Natural killer cell treated with Interleukin-12 subunit alpha and Interleukin-12 subunit beta and Interleukin-15 and Interleukin-18, amount 100 ng/mL, for 72 hours (primary cell): ENCODE data around the gene DERA. TPM values are rescaled to one million over a fixed set of nuclear protein-coding genes. Genes with fewer than 3 reads are reported as not detected.
"Not testable (repeated sequence)": the region's sequence is repeated elsewhere in the genome, so short reads cannot be mapped to it uniquely, and the experiment has no call there.

Source experiments
- ATAC-seq, 2 donors: fragments of 150-1000 bp; cut with Tn5 transposase in 1 of 2; sonication (Bioruptor Pico), chemical (Tn5 transposase) in 1 of 2; 2 replicates each; pipeline ENCODE4 v1.10.0; 2021
- DNase-seq: peaks from one replicate; pipeline ENCODE4 v3.0.0; 2022; ENCODE audit warnings: low spot score
- H3K27ac Mint-ChIP-seq, 2 donors: 1 replicate in 1 of 2; 2 replicates in 1 of 2; pipeline ENCODE4 v1.8.0; 2022; ENCODE audit warnings: mixed read lengths in 2 of 2, mild to moderate bottlenecking in 1 of 2, moderate library complexity in 1 of 2
- H3K27me3 Mint-ChIP-seq, 2 donors: 1 replicate in 1 of 2; 2 replicates in 1 of 2; pipeline ENCODE4 v1.8.0; 2022; ENCODE audit warnings: mixed read lengths in 2 of 2
- H3K36me3 Mint-ChIP-seq: one replicate; pipeline ENCODE4 v1.8.0; 2022; ENCODE audit warnings: mixed read lengths
- H3K4me1 Mint-ChIP-seq, 2 donors: 1 replicate in 1 of 2; 2 replicates in 1 of 2; pipeline ENCODE4 v1.8.0; 2022; ENCODE audit warnings: low read depth in 2 of 2, mixed read lengths in 2 of 2, mild to moderate bottlenecking in 1 of 2
- H3K4me3 Mint-ChIP-seq: one replicate; pipeline ENCODE4 v1.8.0; 2022; ENCODE audit warnings: mixed read lengths
- H3K9me3 Mint-ChIP-seq: 2 replicates; pipeline ENCODE4 v1.8.0; 2022; ENCODE audit warnings: mixed read lengths
- total RNA-seq, 2 donors: library from RNA; stranded (reverse); gene quantifications; one replicate each; pipeline ENCODE4 v1.2.3, GENCODE V29; 2022

DERA gene
- total RNA-seq, 2 donors from 2014 or later: 23.2 to 25.1 TPM

DNA sequence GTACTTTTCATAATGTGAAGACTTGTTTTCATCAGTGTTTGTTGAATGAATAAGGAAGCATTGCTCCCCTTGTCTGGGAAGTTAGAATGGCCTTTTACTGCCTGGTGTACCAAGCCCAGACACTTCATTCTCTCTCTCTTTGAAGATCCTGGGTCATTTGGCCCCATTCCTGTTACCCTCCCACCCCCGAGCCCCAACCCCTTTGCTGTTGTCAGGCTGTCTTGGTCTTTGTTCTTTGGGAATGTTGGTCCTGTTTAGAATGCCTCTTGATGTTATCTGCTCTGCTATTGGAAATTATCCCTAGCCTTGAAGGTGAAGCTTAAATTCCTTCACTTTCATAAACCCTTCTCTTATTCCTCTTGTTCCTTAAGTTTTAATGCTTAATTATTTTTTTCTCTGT lies 13.8 kb downstream of the DERA start:
- H3K4me3 Mint-ChIP-seq: no peak overlapping the region
- peaks cover 4 to 16% of the 10 kb centered on the region in 2 donors for H3K4me1 Mint-ChIP-seq
- DNase-seq: no peak
- H3K27me3 Mint-ChIP-seq: no peaks in the 10 kb centered on the region
- no peaks in the 10 kb centered on the region for H3K9me3 Mint-ChIP-seq
- H3K36me3 Mint-ChIP-seq: peaks cover 4% of the 10 kb centered on the region
- no peak for ATAC-seq
- H3K27ac Mint-ChIP-seq: no peak overlapping the region

GRCh38 chr12:15928346-15928745 lies 17.2 kb downstream of the DERA start:
- ATAC-seq: no peak
- DNase-seq: no peak
- H3K4me1 Mint-ChIP-seq: peaks cover 0 to 13% of the 10 kb centered on the region in 2 donors
- no peak overlapping the region for H3K27ac Mint-ChIP-seq
- H3K4me3 Mint-ChIP-seq: no peak overlapping the region
- peaks cover 4% of the 10 kb centered on the region for H3K36me3 Mint-ChIP-seq
- H3K9me3 Mint-ChIP-seq: no peaks in the 10 kb centered on the region
- no peaks in the 10 kb centered on the region for H3K27me3 Mint-ChIP-seq

DNA sequence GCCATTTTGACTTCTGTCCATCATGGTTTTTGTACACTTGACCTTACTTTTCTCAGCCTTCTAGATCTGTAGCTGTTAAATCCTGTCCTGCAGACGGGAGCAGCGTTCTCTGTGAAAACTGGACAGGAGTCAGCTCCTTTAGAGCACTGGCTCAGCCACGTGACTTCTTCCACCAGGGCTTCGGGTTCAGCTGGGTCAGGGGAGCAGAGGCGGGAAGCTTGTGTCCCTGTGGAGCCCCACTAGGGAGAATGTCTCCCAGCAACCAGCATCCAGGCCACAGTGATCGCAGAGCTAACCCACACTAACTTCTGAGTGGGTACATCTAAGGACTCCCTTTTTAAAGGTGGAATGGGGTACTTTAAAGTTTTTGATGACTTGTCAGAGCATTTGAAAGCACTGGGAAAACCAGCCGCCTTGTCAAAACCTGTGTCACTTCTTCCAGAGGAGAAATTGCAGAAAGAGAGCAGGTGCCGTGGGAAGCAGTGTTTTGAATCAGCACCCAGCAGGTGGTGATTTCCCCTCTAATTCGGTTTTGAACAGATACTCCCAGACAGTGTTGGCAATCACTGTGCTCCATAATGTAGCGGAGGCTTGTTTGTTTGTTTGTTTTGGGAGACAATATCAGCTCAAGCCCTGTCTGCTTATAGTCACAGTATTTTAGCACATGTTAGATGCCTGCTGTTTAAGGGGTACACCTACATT lies 17.9 kb downstream of the DERA start:
- H3K27ac Mint-ChIP-seq: no peak overlapping the region
- H3K27me3 Mint-ChIP-seq: no peaks in the 10 kb centered on the region
- H3K9me3 Mint-ChIP-seq: no peaks in the 10 kb centered on the region
- peaks cover 4% of the 10 kb centered on the region for H3K36me3 Mint-ChIP-seq
- ATAC-seq (no peak), DNase-seq (no peak)
- no peak overlapping the region for H3K4me3 Mint-ChIP-seq
- H3K4me1 Mint-ChIP-seq: peaks cover 0 to 13% of the 10 kb centered on the region in 2 donors

DNA sequence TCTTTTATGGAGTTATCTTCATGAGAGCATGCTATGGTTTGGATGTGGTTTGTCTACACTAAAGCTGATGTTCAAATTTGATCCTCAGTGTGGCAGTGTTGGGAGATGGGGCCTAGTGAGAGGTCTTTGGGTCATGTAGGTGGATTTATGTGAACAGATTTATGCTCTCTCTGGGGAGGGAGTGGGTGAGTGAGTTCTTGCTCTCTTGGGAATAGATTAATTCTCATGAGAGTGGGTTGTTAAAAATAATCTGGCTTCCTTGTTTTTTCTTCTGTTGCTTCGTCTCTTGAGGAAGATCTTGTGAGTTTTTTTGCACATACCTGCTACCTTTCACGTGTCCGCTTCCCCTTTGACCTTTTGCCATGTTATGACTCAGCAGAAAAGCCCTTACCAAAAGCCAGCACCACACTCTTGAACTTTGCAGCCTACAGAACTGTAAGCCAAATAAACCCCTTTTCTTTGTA lies 20.5 kb downstream of the DERA start:
- no peaks in the 10 kb centered on the region for H3K27me3 Mint-ChIP-seq
- peaks cover 1 to 6% of the 10 kb centered on the region in 2 donors for H3K4me1 Mint-ChIP-seq
- DNase-seq (no peak), ATAC-seq (no peak)
- H3K27ac Mint-ChIP-seq: no peak overlapping the region
- peaks cover 4% of the 10 kb centered on the region for H3K36me3 Mint-ChIP-seq
- no peak overlapping the region for H3K4me3 Mint-ChIP-seq
- H3K9me3 Mint-ChIP-seq: no peaks in the 10 kb centered on the region

DNA sequence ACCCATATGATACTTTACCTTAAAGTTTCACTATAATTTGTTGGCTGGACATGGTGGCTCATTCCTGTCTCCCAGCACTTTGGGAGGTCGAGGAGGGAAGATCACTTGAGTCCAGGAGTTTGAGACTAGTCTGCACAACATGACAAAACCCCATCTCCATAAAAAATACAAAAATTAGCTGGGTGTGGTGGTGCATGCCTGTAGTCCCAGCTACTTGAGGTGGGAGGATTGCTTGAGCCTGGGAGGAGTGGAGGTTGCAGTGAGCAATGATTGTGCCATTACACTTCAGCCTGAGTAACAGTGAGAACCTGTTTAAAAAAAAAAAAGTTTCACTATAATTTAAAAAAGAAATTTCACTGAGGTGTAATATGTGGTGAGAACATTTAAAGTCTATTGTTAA lies 21.2 kb downstream of the DERA start:
- no peak for ATAC-seq
- H3K27me3 Mint-ChIP-seq: no peaks in the 10 kb centered on the region
- H3K4me3 Mint-ChIP-seq: no peak overlapping the region
- peaks cover 4% of the 10 kb centered on the region for H3K36me3 Mint-ChIP-seq
- H3K9me3 Mint-ChIP-seq: no peaks in the 10 kb centered on the region
- H3K4me1 Mint-ChIP-seq: peaks cover 8 to 13% of the 10 kb centered on the region in 2 donors
- DNase-seq: no peak
- no peak overlapping the region for H3K27ac Mint-ChIP-seq

- Mint-ChIP-seq H3K27ac (no peak overlapping the region), H3K36me3 (peaks cover 4% of the 10 kb centered on the region), H3K9me3 (no peaks in the 10 kb centered on the region), H3K27me3 (no peaks in the 10 kb centered on the region), H3K4me1 (peaks cover 13 to 20% of the 10 kb centered on the region in 2 donors), H3K4me3 (no peak overlapping the region)
- no peak for ATAC-seq
- no peak for DNase-seq
Measured at GRCh38 chr12:15932971-15933370, 21.8 kb downstream of the DERA start.

DNA sequence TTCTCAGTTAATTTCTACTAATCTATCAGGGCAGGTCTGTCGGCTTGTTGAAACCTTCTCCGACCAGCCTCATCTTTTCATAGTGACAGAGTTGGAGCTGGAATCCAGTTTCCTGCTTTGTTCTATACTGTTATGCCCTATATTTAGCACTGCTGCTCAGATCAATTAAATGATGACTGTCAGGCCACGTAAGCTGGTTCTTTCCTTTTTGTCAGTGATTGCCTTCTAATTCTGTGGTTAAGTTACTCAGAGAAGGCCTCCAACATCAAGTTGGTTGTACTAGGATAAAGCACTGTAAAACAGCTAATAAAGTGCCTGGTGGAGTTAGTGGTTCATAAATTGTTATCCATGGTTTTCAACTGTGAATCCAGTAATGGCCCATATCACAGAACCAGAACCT lies 22.6 kb downstream of the DERA start:
- Mint-ChIP-seq H3K9me3 (no peaks in the 10 kb centered on the region), H3K36me3 (peaks cover 6% of the 10 kb centered on the region), H3K27me3 (no peaks in the 10 kb centered on the region), H3K27ac (no peak overlapping the region), H3K4me1 (peaks cover 13 to 20% of the 10 kb centered on the region in 2 donors), H3K4me3 (no peak overlapping the region)
- ATAC-seq (no peak), DNase-seq (no peak)

GRCh38 chr12:15936751-15937150 lies 25.6 kb downstream of the DERA start:
- H3K4me1 Mint-ChIP-seq: peaks cover 17 to 24% of the 10 kb centered on the region in 2 donors
- peaks cover 16% of the 10 kb centered on the region for H3K36me3 Mint-ChIP-seq
- H3K9me3 Mint-ChIP-seq: peaks cover 8% of the 10 kb centered on the region
- DNase-seq (no peak), ATAC-seq (no peak)
- H3K4me3 Mint-ChIP-seq: no peak overlapping the region
- H3K27me3 Mint-ChIP-seq: no peaks in the 10 kb centered on the region
- H3K27ac Mint-ChIP-seq: no peak overlapping the region

GRCh38 chr12:15937902-15938301 lies 26.8 kb downstream of the DERA start:
- DNase-seq (no peak), ATAC-seq (no peak)
- Mint-ChIP-seq H3K4me1 (peaks cover 23 to 32% of the 10 kb centered on the region in 2 donors), H3K9me3 (peaks cover 8% of the 10 kb centered on the region), H3K27me3 (no peaks in the 10 kb centered on the region), H3K4me3 (no peak overlapping the region), H3K27ac (no peak overlapping the region), H3K36me3 (peaks cover 23% of the 10 kb centered on the region)

DNA sequence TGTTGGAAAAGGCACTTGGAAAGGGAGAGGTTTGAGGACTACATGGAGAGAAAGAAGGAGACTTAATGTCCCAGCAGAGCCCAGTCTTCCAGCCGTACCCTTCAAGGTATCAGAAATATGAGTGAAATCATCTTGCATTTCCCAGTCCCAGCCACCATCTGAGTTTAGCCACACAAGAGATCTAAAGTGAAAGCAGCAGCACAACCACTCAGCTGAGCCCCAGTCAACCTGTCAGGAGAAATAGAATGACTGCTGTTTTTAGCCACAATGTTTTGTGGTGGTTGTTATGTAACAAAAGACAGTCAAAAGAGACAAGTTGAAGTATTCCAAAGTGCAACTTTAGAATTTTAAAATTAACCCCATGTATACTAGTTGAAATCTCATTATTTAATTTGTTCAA lies 28.0 kb downstream of the DERA start:
- peaks cover 8% of the 10 kb centered on the region for H3K9me3 Mint-ChIP-seq
- no peak for ATAC-seq
- H3K4me3 Mint-ChIP-seq: no peak overlapping the region
- H3K4me1 Mint-ChIP-seq: peaks cover 25 to 35% of the 10 kb centered on the region in 2 donors
- DNase-seq: no peak
- H3K36me3 Mint-ChIP-seq: peaks cover 22% of the 10 kb centered on the region
- no peaks in the 10 kb centered on the region for H3K27me3 Mint-ChIP-seq
- no peak overlapping the region for H3K27ac Mint-ChIP-seq

DNA sequence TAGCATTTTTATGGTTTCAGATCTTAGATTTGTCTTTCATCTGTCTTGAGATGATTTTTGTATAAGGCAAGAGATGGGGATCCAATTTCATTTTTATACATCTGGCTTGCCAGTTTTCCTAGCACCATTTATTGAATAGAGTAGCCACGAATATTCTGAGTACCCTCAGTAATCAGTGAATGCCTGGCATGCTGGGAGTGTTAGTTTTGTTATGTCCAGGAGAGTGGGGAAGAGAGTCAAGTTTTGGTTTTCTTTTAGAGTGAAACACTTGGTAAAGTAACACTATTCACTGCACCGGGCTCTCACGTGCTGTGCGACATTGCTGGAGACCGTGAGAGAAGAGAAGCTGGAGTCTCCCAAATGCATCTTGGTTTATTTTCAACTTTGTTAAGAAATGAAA lies 31.3 kb downstream of the DERA start:
- Mint-ChIP-seq H3K27ac (no peak overlapping the region), H3K27me3 (no peaks in the 10 kb centered on the region), H3K4me3 (no peak overlapping the region), H3K9me3 (peaks cover 8% of the 10 kb centered on the region), H3K36me3 (peaks cover 29% of the 10 kb centered on the region), H3K4me1 (peaks cover 32 to 44% of the 10 kb centered on the region in 2 donors)
- no peak for ATAC-seq
- no peak for DNase-seq

- DNase-seq, H3K4me3 Mint-ChIP-seq, H3K27ac Mint-ChIP-seq, ATAC-seq, H3K27me3 Mint-ChIP-seq: not testable (repeated sequence)
- H3K4me1 Mint-ChIP-seq: peaks cover 30 to 42% of the 10 kb centered on the region in 2 donors
- peaks cover 10% of the 10 kb centered on the region for H3K9me3 Mint-ChIP-seq
- H3K36me3 Mint-ChIP-seq: peaks cover 29% of the 10 kb centered on the region
Measured at GRCh38 chr12:15943519-15943918, 32.4 kb downstream of the DERA start.

DNA sequence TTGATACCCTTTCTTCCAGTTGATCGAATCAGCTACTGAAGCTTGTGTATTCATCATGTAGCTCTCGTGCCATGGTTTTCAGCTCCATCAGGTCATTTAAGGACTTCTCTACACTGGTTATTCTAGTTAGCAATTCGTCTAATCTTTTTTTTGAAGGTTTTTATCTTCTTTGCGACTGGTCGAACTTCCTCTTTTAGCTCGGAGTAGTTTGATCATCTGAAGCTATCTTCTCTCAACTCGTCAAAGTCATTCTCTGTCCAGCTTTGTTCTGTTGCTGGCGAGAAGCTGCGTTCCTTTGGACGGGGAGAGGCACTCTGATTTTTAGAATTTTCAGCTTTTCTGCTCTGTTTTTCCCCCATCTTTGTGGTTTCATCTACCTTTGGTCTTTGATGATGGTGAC lies 37.3 kb downstream of the DERA start:
- not testable (repeated sequence) for ATAC-seq, H3K4me3 Mint-ChIP-seq, H3K27me3 Mint-ChIP-seq, DNase-seq, H3K27ac Mint-ChIP-seq, H3K9me3 Mint-ChIP-seq
- H3K36me3 Mint-ChIP-seq: peaks cover 13% of the 10 kb centered on the region
- peaks cover 26 to 32% of the 10 kb centered on the region in 2 donors for H3K4me1 Mint-ChIP-seq

DNA sequence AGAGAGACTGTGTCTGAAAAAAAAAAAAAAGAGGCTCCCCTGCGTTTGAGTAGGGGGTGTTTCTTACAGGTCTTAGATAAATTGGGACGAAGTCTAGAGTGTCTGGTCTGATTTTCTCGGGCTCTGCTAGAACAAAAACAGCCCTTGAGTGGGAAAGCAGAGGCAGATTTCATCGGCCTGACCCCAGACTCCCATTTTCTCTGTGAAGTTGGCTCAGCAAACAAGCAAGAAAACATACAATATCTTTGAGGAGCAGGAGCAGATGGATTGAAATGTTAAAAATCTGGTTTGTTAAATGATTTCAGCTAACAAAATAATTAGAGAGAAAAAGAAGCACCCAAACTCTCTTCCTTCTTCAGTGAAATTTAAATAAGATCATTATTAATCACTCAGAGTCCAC lies 44.1 kb downstream of the DERA start:
- DNase-seq: no peak
- H3K4me1 Mint-ChIP-seq: peaks cover 0 to 5% of the 10 kb centered on the region in 2 donors
- H3K4me3 Mint-ChIP-seq: no peak overlapping the region
- no peak for ATAC-seq
- H3K36me3 Mint-ChIP-seq: no peaks in the 10 kb centered on the region
- no peak overlapping the region for H3K27ac Mint-ChIP-seq
- no peaks in the 10 kb centered on the region for H3K27me3 Mint-ChIP-seq
- no peaks in the 10 kb centered on the region for H3K9me3 Mint-ChIP-seq

GRCh38 chr12:15956010-15956409 lies 44.9 kb downstream of the DERA start:
- no peaks in the 10 kb centered on the region for H3K9me3 Mint-ChIP-seq

More at GRCh38 chr12:15956010-15956409, 44.9 kb downstream of the DERA start:
- ATAC-seq: no peak
- Mint-ChIP-seq H3K36me3 (peaks cover 6% of the 10 kb centered on the region), H3K27ac (no peak overlapping the region), H3K27me3 (no peaks in the 10 kb centered on the region), H3K4me1 (peaks cover 0 to 3% of the 10 kb centered on the region in 2 donors), H3K4me3 (no peak overlapping the region)
- no peak for DNase-seq
